Spleen (tissue), 3 donors: ENCODE results near the gene RNASEH2B.

ENCODE experiments used
- POLR2A ChIP-seq, 3 donors: fragments of 450-650 bp; IDR thresholded peaks; one replicate each; pipeline ENCODE4 v1.5.1; 2017; ENCODE audit warnings: antibody characterized with exemption in 3 of 3, mild to moderate bottlenecking in 1 of 3
- POLR2AphosphoS5 ChIP-seq, 3 donors: sonication (generic); formaldehyde crosslinking; IDR thresholded peaks; one replicate each; pipeline ENCODE4 v1.5.1; 2017; ENCODE audit warnings: antibody characterized with exemption in 3 of 3

DNA sequence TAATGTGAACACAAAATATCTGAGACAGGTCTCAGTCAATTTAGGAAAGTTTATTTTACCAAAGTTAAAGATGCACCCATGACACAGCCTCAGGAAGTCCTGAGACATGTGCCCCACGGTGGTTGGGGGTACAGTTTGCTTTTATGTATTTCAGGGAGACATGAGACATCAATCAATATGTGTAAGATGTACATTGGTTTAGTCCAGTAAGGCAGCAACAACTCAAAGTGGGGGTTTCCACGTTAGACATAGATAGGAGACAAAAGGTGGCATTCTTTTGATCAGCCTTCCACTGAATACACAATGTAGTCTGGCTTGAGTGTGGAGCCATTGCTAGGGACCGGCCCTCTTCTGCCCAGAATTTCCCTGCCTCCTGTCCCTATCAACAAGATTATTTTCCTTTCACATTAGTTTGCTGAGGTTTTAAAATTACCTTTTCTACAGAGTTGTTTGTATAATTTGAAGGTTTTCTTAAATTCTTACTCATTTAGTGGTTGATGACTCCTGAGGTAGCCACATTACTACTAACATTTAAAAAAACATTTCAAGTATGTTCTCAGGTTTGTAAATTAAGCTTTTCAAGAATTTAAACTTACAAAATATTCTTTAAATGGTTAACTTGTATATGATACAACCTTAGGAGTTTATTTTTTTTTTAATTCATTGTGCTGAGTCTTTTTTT, 33.2 kb downstream of the RNASEH2B start:
- TF ChIP-seq POLR2A (IDR thresholded peaks at IDR 0.05) (no peak), POLR2AphosphoS5 (IDR thresholded peaks at IDR 0.05) (no peak)
